ENCODE results near the gene TRAK1. TPM values are rescaled to one million over a fixed set of nuclear protein-coding genes. Genes with fewer than 3 reads are reported as not detected.

TRAK1 gene
- total RNA-seq, 4 donors from 2014 or later, result 14.3 to 37.5 (median 21.4) TPM

- TF ChIP-seq, protein P1, sequence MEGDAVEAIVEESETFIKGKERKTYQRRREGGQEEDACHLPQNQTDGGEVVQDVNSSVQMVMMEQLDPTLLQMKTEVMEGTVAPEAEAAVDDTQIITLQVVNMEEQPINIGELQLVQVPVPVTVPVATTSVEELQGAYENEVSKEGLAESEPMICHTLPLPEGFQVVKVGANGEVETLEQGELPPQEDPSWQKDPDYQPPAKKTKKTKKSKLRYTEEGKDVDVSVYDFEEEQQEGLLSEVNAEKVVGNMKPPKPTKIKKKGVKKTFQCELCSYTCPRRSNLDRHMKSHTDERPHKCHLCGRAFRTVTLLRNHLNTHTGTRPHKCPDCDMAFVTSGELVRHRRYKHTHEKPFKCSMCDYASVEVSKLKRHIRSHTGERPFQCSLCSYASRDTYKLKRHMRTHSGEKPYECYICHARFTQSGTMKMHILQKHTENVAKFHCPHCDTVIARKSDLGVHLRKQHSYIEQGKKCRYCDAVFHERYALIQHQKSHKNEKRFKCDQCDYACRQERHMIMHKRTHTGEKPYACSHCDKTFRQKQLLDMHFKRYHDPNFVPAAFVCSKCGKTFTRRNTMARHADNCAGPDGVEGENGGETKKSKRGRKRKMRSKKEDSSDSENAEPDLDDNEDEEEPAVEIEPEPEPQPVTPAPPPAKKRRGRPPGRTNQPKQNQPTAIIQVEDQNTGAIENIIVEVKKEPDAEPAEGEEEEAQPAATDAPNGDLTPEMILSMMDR (IDR thresholded peaks at IDR 0.05), result no peak
- TF ChIP-seq POLR2A (IDR thresholded peaks at IDR 0.05), result no peak
- intact Hi-C loops (cut with DNase I; ENCODE audit: low total_unique reads), result no loop called here
- Histone ChIP-seq H3K36me3 (no peaks in the 10 kb centered on the region), H3K4me1 (no peaks in the 10 kb centered on the region), H3K4me3 (no peak overlapping the region), H3K27me3 (no peaks in the 10 kb centered on the region), H3K27ac (no peak overlapping the region), H3K9me3 (no peaks in the 10 kb centered on the region)
- no peak for DNase-seq
These were observed 84.5 kb downstream of the TRAK1 start for GRCh38 chr3:42175386-42176240.

- Histone ChIP-seq H3K27ac (no peak overlapping the region), H3K27me3 (no peaks in the 10 kb centered on the region), H3K36me3 (no peaks in the 10 kb centered on the region), H3K4me1 (no peaks in the 10 kb centered on the region), H3K9me3 (no peaks in the 10 kb centered on the region), H3K4me3 (no peak overlapping the region)
- TF ChIP-seq POLR2A (IDR thresholded peaks at IDR 0.05), result no peak
- TF ChIP-seq, protein P1 (IDR thresholded peaks at IDR 0.05), result no peak
- intact Hi-C loops (cut with DNase I; ENCODE audit: low total_unique reads), result no loop called here
- DNase-seq, result no peak
These were observed 85.3 kb downstream of the TRAK1 start for GRCh38 chr3:42176242-42177034.

DNA sequence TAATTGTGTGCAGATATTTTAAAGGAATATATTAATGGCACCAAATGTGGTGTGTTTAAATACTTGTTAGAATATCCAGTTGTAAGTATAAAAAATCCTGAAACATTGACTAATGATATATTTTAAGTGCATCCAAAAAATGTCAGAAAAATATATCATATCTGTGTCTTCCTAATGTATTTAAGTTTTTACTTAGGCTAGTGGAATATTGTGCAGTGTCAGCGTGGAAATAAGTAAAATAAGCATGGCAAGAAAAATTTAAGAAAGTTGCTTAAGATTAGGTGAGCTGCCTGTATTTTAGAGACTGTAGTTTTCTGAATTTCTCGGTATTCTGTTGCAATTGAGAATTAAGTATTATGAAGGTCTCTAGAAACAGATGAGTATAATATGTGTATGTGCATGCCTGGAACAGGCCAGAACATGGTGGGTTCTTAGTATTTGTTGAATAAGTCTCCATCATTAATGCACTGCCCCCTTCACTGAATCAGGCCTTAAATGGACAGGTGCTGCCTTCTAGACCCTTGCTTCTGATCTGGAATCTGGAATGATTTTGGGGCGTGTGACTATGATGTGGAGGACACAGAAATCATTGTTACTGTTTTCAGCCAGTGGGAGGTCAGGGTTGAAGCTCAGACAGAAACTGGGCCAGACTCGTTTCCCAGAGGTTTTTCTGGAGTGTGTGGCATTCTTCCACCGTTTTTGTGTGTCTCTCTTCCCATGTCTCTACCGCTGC lies 86.1 kb downstream of the TRAK1 start:
- no peaks in the 10 kb centered on the region for H3K27me3 ChIP-seq
- intact Hi-C loops (cut with DNase I; ENCODE audit: low total_unique reads), result no loop called here
- H3K36me3 ChIP-seq, result no peaks in the 10 kb centered on the region
- TF ChIP-seq POLR2A (IDR thresholded peaks at IDR 0.05), result no peak
- TF ChIP-seq, protein P1 (IDR thresholded peaks at IDR 0.05), result no peak
- DNase-seq, result no peak
- no peak overlapping the region for H3K4me3 ChIP-seq
- no peaks in the 10 kb centered on the region for H3K9me3 ChIP-seq
- no peaks in the 10 kb centered on the region for H3K4me1 ChIP-seq
- H3K27ac ChIP-seq, result no peak overlapping the region

DNA sequence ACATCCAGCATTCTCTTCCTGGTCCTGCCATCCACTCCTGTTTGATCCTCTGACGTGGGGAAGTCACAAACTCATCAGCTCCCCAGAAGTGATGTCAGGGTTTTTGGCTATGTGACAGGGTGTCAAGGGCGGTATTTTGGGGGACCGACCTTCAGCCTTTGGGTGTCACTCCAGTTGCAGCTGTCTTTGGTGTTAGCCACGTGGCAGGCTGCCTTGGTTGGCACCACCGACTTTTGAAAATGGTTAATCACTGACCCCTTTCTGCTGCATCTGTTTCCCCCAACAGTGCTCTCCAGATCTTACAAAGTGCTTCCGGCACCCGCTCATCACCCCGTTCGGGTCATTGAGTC lies 86.6 kb downstream of the TRAK1 start:
- Histone ChIP-seq H3K27ac (no peak overlapping the region), H3K27me3 (no peaks in the 10 kb centered on the region), H3K36me3 (no peaks in the 10 kb centered on the region), H3K9me3 (no peaks in the 10 kb centered on the region), H3K4me3 (no peak overlapping the region), H3K4me1 (no peaks in the 10 kb centered on the region)
- no peak for DNase-seq
- TF ChIP-seq, protein P1 (IDR thresholded peaks at IDR 0.05), result no peak
- TF ChIP-seq POLR2A (IDR thresholded peaks at IDR 0.05), result no peak
- intact Hi-C loops (cut with DNase I; ENCODE audit: low total_unique reads), result no loop called here
